ENCODE data around the gene RGS10. TPM values are rescaled to one million over a fixed set of nuclear protein-coding genes. Genes with fewer than 3 reads are reported as not detected.

RGS10 gene, protein sequence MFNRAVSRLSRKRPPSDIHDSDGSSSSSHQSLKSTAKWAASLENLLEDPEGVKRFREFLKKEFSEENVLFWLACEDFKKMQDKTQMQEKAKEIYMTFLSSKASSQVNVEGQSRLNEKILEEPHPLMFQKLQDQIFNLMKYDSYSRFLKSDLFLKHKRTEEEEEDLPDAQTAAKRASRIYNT
- total RNA-seq, result 5.6 TPM
- long read RNA-seq, partial matches to known transcripts, result 0 of 1 reads
- long read RNA-seq, other reads (novel, unspliced or antisense), result 0 of 1 reads

DNA sequence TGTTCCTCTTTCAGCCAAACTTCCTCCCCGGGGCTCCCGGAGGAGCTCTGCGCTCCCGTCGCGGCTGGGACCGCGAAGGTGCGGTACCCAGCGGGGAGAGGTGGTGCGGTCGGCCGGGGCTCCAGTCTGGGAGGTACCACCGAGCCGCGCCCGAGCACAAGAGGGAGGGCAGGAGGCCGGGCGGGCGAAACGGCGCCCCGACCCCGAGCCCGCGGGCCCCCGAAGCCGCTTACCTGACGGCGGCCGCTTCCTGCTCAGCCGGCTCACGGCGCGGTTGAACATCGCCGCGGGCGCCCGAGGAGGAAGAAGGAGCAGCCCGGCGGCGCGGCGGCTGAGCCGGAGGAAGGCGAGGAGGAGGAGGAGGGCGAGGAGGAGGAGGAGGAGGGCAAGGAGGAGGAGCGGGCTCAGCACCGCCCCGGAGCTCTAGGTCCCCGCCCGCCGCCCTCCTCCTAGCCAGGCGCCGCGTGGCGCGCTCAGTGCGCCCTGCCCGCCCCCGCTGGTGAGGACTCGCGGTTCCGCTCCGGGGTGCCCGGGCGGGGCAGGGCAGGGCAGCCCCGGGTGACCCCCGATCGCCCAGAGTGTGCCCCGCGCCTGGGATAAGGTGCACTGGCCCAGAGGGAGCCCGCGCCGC lies at the start of gene RGS10:
Gene RGS10, minus strand, starts transcription at position 363 of the 631 bp plus-strand sequence. Its CDS starts 81 bp downstream, at position 282.
- Histone ChIP-seq H3K4me1 (peaks cover 22% of the 10 kb centered on the region), H3K27ac (replicated peaks) (peak within 1 kb of the TSS; percentile 65)
- intact Hi-C loops (cut with micrococcal nuclease), result no loop called here

DNA sequence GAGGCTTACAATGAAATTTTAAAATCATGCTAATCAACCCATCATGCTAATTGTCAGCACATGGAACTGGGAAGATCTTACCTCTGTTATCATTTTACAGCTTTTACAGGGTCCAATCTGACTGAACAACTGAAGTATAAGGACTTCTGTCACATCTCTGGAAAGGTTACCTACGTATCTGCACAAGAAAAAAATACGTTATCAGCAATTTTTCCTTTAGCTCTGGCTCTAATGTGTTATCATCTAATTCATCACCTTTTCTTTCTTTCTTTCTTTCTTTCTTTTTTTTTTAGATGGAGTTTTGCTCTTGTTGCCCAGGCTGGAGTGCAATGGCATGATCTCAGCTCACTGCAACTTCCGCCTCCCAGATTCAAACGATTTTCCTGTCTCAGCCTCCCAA lies 45.6 kb upstream of the RGS10 start:
- Histone ChIP-seq H3K36me3 (peaks cover 40% of the 10 kb centered on the region), H3K9me3 (replicated peaks) (no peaks in the 10 kb centered on the region), H3K4me3 (no peak overlapping the region), H3K27ac (replicated peaks) (no peak overlapping the region), H3K4me1 (peaks cover 33% of the 10 kb centered on the region), H3K27me3 (ENCODE audit: low read depth) (no peaks in the 10 kb centered on the region)
- no peak for DNase-seq
- TF ChIP-seq, protein P1, sequence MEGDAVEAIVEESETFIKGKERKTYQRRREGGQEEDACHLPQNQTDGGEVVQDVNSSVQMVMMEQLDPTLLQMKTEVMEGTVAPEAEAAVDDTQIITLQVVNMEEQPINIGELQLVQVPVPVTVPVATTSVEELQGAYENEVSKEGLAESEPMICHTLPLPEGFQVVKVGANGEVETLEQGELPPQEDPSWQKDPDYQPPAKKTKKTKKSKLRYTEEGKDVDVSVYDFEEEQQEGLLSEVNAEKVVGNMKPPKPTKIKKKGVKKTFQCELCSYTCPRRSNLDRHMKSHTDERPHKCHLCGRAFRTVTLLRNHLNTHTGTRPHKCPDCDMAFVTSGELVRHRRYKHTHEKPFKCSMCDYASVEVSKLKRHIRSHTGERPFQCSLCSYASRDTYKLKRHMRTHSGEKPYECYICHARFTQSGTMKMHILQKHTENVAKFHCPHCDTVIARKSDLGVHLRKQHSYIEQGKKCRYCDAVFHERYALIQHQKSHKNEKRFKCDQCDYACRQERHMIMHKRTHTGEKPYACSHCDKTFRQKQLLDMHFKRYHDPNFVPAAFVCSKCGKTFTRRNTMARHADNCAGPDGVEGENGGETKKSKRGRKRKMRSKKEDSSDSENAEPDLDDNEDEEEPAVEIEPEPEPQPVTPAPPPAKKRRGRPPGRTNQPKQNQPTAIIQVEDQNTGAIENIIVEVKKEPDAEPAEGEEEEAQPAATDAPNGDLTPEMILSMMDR (IDR thresholded peaks at IDR 0.05; ENCODE audit: borderline replicate concordance), result no peak
- intact Hi-C loops (cut with micrococcal nuclease), result no loop called here

More for the DNA sequence above, at the start of gene RGS10:
- peak; percentile 84 for DNase-seq
- peaks cover 58% of the 10 kb centered on the region for H3K27me3 ChIP-seq (ENCODE audit: low read depth)
- peak within 1 kb of the TSS; percentile 79 for H3K4me3 ChIP-seq
- H3K36me3 ChIP-seq, result no peaks in the 10 kb centered on the region
- TF ChIP-seq, protein P1 (IDR thresholded peaks at IDR 0.05; ENCODE audit: borderline replicate concordance), result no peak
- no peaks in the 10 kb centered on the region for H3K9me3 ChIP-seq (replicated peaks)

DNA sequence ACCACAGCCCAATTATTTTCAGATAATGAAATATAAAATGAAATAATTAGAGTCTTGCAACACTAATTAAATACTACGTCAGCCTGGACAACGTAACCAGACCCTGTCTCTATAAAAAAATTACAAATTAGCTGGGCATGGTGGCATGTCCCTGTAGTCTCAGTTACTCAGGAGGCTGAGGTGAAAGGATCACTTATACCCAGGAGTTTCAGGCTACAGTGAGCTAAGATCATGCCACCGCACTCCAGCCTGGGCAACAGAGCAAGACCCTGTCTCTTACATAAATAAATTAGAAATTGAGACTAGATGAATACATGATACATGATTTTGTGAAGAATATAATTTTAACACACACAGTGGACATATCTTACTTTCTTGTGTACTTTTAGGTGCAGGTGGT lies 35.8 kb upstream of the RGS10 start:
- Histone ChIP-seq H3K36me3 (peaks cover 77% of the 10 kb centered on the region), H3K4me1 (peaks cover 11% of the 10 kb centered on the region), H3K9me3 (replicated peaks) (no peaks in the 10 kb centered on the region), H3K4me3 (no peak overlapping the region), H3K27ac (replicated peaks) (no peak overlapping the region), H3K27me3 (ENCODE audit: low read depth) (no peaks in the 10 kb centered on the region)
- TF ChIP-seq, protein P1 (IDR thresholded peaks at IDR 0.05; ENCODE audit: borderline replicate concordance), result no peak
- intact Hi-C loops (cut with micrococcal nuclease), result no loop called here
- no peak for DNase-seq

DNA sequence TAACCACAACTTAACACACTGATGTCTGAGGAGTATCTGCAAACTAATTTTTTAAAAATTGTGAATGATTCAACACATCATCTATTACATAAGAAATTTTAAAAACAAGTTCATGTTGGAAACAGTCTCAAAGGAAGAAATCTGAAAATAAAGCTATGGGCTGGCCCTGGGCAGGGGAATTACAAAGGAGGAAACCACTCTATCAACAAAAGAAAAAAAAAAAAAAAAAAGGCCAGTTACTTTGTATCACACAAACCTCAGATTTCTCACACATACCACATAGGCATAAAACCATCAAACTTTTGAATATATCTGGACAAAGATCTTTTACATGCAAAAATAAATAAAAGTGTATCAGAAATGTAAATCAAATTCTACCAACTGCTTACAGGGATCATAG lies 33.5 kb upstream of the RGS10 start:
- intact Hi-C loops (cut with micrococcal nuclease), result no loop called here
- peaks cover 76% of the 10 kb centered on the region for H3K36me3 ChIP-seq
- H3K9me3 ChIP-seq (replicated peaks), result no peaks in the 10 kb centered on the region
- H3K4me3 ChIP-seq, result no peak overlapping the region
- no peak for DNase-seq
- H3K27me3 ChIP-seq (ENCODE audit: low read depth), result no peaks in the 10 kb centered on the region
- no peaks in the 10 kb centered on the region for H3K4me1 ChIP-seq
- TF ChIP-seq, protein P1 (IDR thresholded peaks at IDR 0.05; ENCODE audit: borderline replicate concordance), result no peak
- no peak overlapping the region for H3K27ac ChIP-seq (replicated peaks)

DNA sequence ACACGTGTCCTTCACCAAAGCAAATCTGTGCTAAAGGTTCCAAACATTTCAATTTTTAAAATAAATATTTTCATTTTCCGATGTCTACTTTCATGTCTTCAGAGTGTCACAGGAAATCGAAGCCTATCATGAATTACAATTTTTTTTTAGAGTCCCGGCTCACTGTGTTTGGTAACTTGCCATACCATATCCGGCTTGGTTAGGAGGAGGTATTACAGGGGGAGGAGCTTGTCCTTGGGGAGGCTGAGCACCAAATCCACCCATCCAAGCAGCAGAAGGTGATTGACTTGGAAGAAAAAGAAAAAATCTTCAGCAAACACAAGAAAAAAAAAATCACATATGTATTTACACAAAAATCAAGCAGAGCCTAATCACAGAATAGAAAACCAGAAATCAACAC lies 33.0 kb upstream of the RGS10 start:
- H3K9me3 ChIP-seq (replicated peaks), result no peaks in the 10 kb centered on the region
- no peak for DNase-seq
- H3K27me3 ChIP-seq (ENCODE audit: low read depth), result no peaks in the 10 kb centered on the region
- TF ChIP-seq, protein P1 (IDR thresholded peaks at IDR 0.05; ENCODE audit: borderline replicate concordance), result no peak
- H3K36me3 ChIP-seq, result peaks cover 76% of the 10 kb centered on the region
- intact Hi-C loops (cut with micrococcal nuclease), result no loop called here
- no peak overlapping the region for H3K4me3 ChIP-seq
- no peaks in the 10 kb centered on the region for H3K4me1 ChIP-seq
- H3K27ac ChIP-seq (replicated peaks), result no peak overlapping the region

All from left ventricle myocardium inferior (tissue), 1 donor.